ENCODE data around the gene CCDC57. TPM values are rescaled to one million over a fixed set of nuclear protein-coding genes. Genes with fewer than 3 reads are reported as not detected.
"Not testable (repeated sequence)": the region's sequence is repeated elsewhere in the genome, so short reads cannot be mapped to it uniquely, and the experiment has no call there.

The CCDC57 gene
- total RNA-seq, 1 experiment from 2014 or later: 31.0 TPM

DNA sequence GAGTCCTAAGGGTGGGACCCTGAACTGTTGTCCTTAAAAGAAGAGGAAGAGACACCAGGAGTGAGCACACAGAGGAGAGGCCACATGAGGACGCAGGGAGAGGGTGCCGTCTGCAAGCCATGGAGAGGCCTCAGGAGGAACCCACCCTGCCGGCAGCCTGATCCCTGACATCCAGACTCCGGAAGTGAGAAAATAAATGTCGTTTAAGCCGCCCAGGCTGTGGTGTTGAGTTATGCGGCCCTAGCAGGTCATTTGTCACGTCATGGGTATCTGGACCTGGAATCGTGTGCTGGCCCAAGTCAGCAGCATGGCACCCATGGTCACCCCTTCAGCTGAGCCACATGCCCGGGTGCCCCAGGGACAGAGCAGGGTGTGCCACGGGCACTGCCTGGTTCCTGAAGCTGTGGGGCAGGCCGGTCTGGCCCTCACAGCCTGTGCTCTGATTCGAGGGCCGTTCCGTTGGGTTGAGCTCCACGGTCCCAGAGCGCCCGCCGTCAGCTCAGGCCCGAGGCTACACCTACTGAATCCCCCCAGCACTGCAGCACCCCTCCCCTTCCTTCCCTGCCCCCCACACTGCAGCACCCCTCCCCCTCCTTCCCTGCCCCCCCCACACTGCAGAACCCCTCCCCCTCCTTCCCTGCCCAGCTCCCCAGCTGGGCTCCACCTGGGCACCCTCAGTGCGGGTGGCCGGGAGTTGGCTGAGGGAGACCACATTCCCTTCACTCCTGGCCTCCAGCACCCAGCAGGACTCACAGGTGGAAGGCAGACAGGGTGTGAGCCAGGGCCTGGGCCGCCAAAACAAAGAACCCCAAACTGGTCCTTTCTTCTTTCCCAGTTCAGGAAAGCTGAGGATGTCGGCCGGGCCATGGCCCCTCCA, 2.7 kb upstream of the CCDC57 start:
- Histone ChIP-seq H3K27me3 (replicated peaks; ENCODE audit: control insufficient read depth, insufficient read depth, low read length) (no peaks in the 10 kb centered on the region), H3K36me3 (ENCODE audit: control insufficient read depth, insufficient read depth, low read length) (no peaks in the 10 kb centered on the region), H3K4me1 (peaks cover 35% of the 10 kb centered on the region), H3K4me3 (ENCODE audit: low read depth, low read length) (no peak overlapping the region), H3K9me3 (no peaks in the 10 kb centered on the region)
- DNase-seq: peak in 1 of 2 experiments; percentile 52
- no peak for TF ChIP-seq CTCF (IDR thresholded peaks at IDR 0.05; ENCODE audit: insufficient read depth in 1 of 2, low read depth in 1 of 2, low read length in 1 of 2, severe bottlenecking in 1 of 2, unreplicated experiment in 1 of 2)
- Mint-ChIP-seq H3K4me1 (ENCODE audit: low read depth, unreplicated experiment) (peaks cover 7% of the 10 kb centered on the region), H3K27ac (ENCODE audit: unreplicated experiment) (no peak overlapping the region), H3K36me3 (ENCODE audit: insufficient read depth, unreplicated experiment) (peaks cover 14% of the 10 kb centered on the region), H3K4me3 (ENCODE audit: unreplicated experiment) (no peak overlapping the region), H3K9me3 (ENCODE audit: unreplicated experiment) (no peaks in the 10 kb centered on the region), H3K27me3 (ENCODE audit: insufficient read depth, unreplicated experiment) (no peaks in the 10 kb centered on the region)
- BruUV-seq (replicated peaks): no TSS peak
- POLR2A ChIA-PET: no interaction called here
- intact Hi-C loops (cut with micrococcal nuclease; ENCODE audit: unreplicated experiment): no loop called here
- CTCF ChIA-PET: no interaction called here

GRCh38 chr17:82214012-82214628, 1.5 kb upstream of the CCDC57 start:
- intact Hi-C loops (cut with micrococcal nuclease; ENCODE audit: unreplicated experiment): no loop called here
- Mint-ChIP-seq H3K27ac (ENCODE audit: unreplicated experiment) (no peak overlapping the region), H3K27me3 (ENCODE audit: insufficient read depth, unreplicated experiment) (no peaks in the 10 kb centered on the region), H3K4me1 (ENCODE audit: low read depth, unreplicated experiment) (peaks cover 7% of the 10 kb centered on the region), H3K36me3 (ENCODE audit: insufficient read depth, unreplicated experiment) (peaks cover 14% of the 10 kb centered on the region), H3K4me3 (ENCODE audit: unreplicated experiment) (peak overlapping the region; percentile 74), H3K9me3 (ENCODE audit: unreplicated experiment) (no peaks in the 10 kb centered on the region)
- ChIA-PET POLR2A (interaction anchor here (0.5 kb wide), 1 partner anchor 190 kb away, joined by 3 read pairs; no protein-coding TSS in a partner anchor), CTCF (no interaction called here)
- H3K36me3 ChIP-seq (ENCODE audit: control insufficient read depth, insufficient read depth, low read length): no peaks in the 10 kb centered on the region
- H3K27me3 ChIP-seq (replicated peaks; ENCODE audit: control insufficient read depth, insufficient read depth, low read length): no peaks in the 10 kb centered on the region
- H3K9me3 ChIP-seq: no peaks in the 10 kb centered on the region
- H3K4me1 ChIP-seq: peaks cover 35% of the 10 kb centered on the region
- no peak for DNase-seq
- BruUV-seq (replicated peaks): no TSS peak
- no peak for TF ChIP-seq CTCF (IDR thresholded peaks at IDR 0.05; ENCODE audit: insufficient read depth in 1 of 2, low read depth in 1 of 2, low read length in 1 of 2, severe bottlenecking in 1 of 2, unreplicated experiment in 1 of 2)
- H3K4me3 ChIP-seq (ENCODE audit: low read depth, low read length): no peak overlapping the region

DNA sequence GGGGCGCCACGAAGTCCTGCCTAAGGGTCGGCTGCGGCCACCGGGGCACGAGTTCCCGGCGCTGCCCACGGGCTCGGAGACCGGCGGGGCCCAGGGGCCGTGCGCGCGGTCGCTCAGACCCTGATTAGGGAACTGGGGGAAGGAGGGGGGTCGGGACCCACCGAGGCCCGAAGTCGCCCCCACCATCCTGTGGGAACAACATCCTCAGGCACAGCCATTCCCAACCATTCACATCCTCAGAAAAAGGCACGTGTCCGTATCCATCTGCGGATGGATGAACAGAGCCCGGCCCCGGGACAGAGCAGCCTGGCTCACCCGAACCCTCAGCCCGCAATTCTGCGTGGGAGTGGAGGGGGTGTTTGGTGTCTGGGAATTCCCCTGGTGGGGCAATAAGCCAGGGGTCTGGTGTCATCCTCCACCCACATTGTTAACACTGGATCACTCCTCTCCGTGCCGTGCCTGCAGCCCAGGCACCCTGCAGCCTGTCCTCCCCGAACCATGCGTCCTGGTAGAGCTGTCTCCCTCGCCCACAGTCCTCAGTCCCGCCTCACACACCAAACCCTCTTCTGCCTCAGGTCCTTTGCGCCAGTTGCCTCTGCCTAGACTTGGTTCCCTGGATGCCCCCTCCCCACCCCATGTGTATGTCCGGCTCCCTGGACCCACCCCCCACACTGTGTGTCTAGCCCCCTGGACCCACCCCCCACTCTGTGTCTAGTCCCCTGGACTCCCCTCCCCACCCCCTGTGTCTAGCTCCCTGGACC, 789 bp upstream of the CCDC57 start:
- CTCF ChIA-PET: no interaction called here
- DNase-seq: peak; percentile 46 to 48
- no peak overlapping the region for H3K27ac Mint-ChIP-seq (ENCODE audit: unreplicated experiment)
- no peak for TF ChIP-seq CTCF (IDR thresholded peaks at IDR 0.05; ENCODE audit: insufficient read depth in 1 of 2, low read depth in 1 of 2, low read length in 1 of 2, severe bottlenecking in 1 of 2, unreplicated experiment in 1 of 2)
- Histone ChIP-seq H3K9me3 (no peaks in the 10 kb centered on the region), H3K4me1 (peaks cover 35% of the 10 kb centered on the region), H3K36me3 (ENCODE audit: control insufficient read depth, insufficient read depth, low read length) (no peaks in the 10 kb centered on the region), H3K27me3 (replicated peaks; ENCODE audit: control insufficient read depth, insufficient read depth, low read length) (no peaks in the 10 kb centered on the region), H3K4me3 (ENCODE audit: low read depth, low read length) (peak overlapping the region; percentile 95)
- intact Hi-C loops (cut with micrococcal nuclease; ENCODE audit: unreplicated experiment): no loop called here
- H3K4me1 Mint-ChIP-seq (ENCODE audit: low read depth, unreplicated experiment): peaks cover 7% of the 10 kb centered on the region
- no peaks in the 10 kb centered on the region for H3K27me3 Mint-ChIP-seq (ENCODE audit: insufficient read depth, unreplicated experiment)
- no peaks in the 10 kb centered on the region for H3K9me3 Mint-ChIP-seq (ENCODE audit: unreplicated experiment)
- H3K36me3 Mint-ChIP-seq (ENCODE audit: insufficient read depth, unreplicated experiment): peaks cover 14% of the 10 kb centered on the region
- POLR2A ChIA-PET: interaction anchor here (0.5 kb wide), 1 partner anchor 190 kb away, joined by 3 read pairs; no protein-coding TSS in a partner anchor
- H3K4me3 Mint-ChIP-seq (ENCODE audit: unreplicated experiment): peak overlapping the region; percentile 74
- BruUV-seq (replicated peaks): no TSS peak

- POLR2A ChIA-PET; H3K4me3 Mint-ChIP-seq (ENCODE audit: unreplicated experiment); H3K27me3 Mint-ChIP-seq (ENCODE audit: insufficient read depth, unreplicated experiment); H3K4me3 ChIP-seq (ENCODE audit: low read depth, low read length); BruUV-seq (replicated peaks); H3K27me3 ChIP-seq (replicated peaks; ENCODE audit: control insufficient read depth, insufficient read depth, low read length); H3K9me3 ChIP-seq; intact Hi-C loops (cut with micrococcal nuclease; ENCODE audit: unreplicated experiment); H3K9me3 Mint-ChIP-seq (ENCODE audit: unreplicated experiment); H3K36me3 ChIP-seq (ENCODE audit: control insufficient read depth, insufficient read depth, low read length); DNase-seq; H3K27ac Mint-ChIP-seq (ENCODE audit: unreplicated experiment): not testable (repeated sequence)
- CTCF ChIA-PET: interaction anchor here (0.7 kb wide), 1 partner anchor 10 kb away, joined by 3 read pairs; no protein-coding TSS in a partner anchor
- peaks cover 26% of the 10 kb centered on the region for H3K4me1 ChIP-seq
- peaks cover 12% of the 10 kb centered on the region for H3K36me3 Mint-ChIP-seq (ENCODE audit: insufficient read depth, unreplicated experiment)
- H3K4me1 Mint-ChIP-seq (ENCODE audit: low read depth, unreplicated experiment): peaks cover 17% of the 10 kb centered on the region
Measured at GRCh38 chr17:82210655-82211054, 2.0 kb downstream of the CCDC57 start.
